ENCODE measurements around the gene METAP1D.
"Not testable (repeated sequence)": the region's sequence is repeated elsewhere in the genome, so short reads cannot be mapped to it uniquely, and the experiment has no call there.

METAP1D gene

DNA sequence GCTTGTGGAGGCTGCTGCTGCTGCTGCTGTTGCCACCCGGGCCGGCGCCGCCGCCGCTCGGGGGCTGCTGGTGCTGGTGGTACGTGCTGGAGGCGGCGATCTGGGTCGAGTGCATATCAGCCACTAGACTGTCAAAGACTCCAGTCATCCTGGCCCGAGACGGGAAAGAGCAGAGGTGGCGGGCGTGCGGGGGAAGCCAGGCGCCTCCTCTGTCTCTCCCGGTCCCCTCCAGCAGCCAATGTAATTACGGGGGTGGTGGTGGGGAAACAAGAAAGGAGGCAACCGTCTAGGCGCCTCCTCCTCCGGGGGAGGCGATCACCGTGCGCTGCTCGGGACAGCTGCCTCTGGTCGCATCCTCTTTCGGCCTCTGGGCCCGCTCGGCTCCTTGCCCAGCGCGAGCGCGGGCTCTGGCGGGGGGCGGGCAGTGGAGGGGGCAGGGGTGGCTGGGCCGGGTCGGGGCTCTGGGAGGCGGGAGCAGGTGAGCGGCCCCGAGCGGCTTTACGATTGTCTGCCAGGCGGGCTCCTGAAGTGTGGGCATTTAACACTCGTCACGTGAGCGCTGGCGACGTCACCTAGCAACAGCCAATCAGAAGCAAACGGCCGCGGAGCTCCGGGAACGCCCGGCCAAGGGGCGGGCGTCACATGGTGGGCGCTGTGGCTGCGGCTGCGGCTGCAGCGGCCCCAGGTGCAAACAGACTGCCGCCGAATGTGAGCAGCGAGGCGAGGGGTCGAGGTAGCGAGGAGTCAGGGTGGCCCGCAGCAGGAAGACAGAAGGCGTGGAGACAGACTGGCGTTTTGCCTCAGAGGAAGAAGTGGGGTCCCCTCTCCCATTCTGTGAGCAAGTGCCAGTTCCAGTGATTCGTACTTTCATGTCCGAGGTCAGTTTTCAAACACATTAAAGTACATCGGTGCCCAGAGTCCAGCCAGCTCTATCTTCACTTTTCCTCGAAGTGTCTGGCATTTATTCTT is 102.9 kb downstream of the METAP1D start, which contains the start of gene DLX2:
DLX2 (minus strand) TSS at position 510 of the 969 bp plus-strand sequence; CDS start at position 148, 362 bp downstream.
- DNase-seq (ENCODE audit: low spot score): peak; percentile 56

DNA sequence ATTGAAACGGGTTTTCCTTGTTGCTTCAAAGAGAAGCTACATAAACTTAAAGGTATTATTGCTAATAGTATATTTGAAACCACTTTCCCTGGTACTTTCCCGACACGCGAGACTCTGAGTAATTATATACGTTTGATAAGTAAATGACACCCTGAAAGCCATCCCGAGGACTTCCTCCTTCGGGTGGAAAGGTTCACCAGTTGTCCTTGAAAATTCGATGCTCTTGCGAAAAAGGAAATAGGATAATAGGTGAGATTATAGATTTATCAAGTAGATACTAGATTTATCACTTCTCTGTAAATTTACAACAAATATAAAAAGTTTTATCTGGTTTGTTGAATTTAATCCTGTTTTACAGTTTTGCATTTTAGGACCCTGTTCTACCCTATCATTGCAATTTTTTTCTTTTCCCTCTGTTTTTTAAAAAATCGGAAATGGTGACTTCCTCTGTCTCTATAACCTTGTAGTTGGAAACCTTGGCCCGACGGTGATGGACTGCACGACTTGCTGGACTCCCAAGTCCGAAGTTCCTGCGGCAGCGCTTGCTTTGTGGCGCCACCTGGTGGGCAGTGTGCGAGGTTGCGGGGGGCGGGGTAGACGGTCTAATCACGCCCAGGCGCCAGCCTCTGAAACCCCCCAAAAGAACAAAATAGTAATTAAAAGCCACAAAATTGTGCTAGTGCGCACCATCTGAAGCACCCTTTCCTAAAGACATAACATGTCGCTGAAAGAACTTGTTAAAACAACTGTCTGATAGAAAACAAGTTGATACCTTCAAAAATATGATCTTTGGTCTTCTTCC is 103.9 kb downstream of the METAP1D start:
- peak; percentile 66 for DNase-seq (ENCODE audit: low spot score)

DNA sequence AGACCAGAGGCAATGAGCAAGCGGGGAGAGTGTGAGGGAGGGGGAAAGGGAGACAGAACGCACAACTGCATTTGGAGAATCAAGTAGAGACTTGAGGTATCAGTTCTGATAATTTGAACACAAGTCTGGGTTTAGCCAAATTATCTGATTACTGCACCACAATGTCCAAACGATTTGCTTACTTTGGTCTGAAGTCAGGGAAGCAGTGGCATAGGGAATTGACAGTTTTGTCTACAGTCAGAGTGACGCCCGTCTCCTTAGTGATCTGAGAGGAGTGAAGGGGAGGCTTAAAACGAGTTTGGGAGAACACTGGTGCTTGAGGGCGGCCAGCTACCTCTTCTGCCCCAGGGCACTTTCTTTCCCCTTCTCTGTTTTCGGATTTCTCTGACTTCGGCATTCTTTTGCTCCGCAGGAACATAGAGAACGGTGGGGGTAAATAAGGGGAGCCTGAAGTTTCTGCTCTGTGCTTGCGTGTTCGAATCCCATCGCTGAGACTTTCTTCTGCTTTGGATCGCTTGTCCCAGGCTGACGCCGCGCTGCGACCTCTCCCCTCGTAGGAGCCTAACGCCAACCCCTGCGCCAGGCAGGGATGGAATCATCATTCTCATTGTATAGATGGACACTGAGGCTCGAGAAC is 105.8 kb downstream of the METAP1D start:
- no peak for DNase-seq (ENCODE audit: low spot score)

DNA sequence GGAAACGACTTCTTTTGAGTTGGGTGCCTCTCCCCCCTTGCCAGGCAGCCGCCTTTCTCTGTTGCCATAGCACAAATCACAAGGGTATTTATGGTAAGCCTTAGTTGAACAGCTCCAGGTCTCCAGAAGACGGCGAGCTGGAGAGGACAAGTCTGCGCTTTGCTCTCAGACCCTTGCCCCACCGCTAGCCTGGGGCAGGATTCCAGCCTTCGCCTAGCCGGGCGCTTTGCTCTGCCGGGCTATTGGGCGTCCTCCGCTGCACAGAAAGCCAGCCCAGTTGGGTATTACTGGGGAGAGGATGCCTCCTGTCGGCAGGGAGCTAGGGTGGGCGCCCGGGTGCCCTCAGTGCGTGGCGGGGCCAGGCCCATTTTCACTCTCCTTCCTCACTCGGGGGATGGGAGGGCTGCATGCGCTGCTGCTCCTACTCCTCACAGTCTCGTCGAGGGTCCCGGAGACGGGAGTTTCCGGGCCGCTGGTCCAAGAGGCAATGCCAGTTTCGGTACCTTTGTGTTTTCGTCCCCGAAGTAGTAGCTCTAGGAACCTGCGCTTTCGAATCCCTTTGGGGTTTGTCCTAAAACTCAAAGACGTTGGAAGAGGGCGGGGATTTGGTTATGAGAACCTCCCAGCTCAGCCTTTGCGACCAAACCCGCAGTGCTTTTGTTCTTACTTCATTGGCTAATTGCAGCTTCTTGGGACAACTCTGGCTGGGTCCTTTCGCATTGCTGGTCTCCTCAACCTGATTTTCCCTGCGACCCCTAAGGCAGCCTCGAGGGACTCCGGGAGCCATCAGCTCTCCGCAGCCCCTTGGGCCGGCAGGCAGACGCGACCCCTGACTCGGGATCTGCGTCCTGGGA is 106.6 kb downstream of the METAP1D start:
- no peak for DNase-seq (ENCODE audit: low spot score)

DNA sequence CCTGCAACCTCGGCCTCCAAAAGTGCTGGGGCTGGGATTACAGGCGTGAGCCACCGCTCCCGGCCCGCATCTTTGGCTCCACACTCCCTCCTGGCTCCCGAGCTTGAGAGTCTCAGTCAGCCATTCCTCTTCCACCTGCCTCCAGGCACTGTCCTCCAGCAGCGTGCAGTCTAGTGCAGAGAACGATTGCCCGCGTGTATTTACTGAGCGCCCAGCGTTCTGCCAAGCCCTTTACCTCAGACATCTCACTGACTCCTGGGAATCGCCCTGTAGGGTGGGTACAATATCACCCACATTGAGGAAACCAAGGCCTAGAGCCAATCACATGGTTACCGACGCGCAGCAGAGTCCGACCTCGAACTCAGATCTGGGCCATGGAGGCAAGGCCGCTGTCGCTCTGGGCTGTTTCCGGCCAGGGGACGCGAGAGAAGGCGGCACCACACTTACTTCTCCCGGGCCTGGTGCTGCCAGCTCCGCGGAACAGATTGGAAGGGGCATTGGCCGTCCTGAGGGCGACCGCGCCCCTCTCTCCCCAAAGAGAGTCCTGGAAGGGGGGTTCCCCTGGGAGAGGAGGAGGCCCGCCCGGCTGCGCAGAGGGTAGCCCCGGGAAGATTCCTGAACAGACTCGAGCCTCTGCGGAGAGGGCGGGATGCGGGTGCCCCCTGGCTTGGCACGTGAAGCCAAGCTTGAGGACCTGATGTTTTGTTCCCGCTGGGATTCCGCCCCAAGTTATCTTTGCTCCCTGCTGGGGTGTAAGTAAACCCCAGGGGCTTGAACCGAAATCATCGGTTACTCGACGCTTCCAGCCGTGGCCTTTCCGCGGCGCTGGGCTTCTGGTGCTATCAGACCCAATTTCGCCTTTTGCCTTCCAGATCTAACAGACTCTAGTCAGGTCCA is 108.2 kb downstream of the METAP1D start:
- DNase-seq (ENCODE audit: low spot score): no peak

DNA sequence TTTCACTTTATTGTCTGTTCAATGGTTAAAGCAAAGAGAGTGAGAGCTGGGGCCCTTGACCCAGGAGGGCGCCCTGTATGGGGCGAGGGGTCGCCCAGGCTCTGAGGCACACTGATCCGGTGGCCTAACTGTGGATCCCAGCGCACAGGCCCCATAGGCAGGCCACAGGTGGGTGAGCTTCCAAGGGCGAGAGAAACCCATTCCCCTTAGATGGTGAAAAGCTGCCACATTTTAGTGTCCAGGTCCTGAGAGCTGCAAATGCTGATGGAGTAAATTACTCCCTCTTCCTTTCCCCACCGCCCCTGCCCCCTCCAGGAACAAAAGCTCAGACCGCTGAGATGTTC is 108.8 kb downstream of the METAP1D start:
- no peak for DNase-seq (ENCODE audit: low spot score)

DNA sequence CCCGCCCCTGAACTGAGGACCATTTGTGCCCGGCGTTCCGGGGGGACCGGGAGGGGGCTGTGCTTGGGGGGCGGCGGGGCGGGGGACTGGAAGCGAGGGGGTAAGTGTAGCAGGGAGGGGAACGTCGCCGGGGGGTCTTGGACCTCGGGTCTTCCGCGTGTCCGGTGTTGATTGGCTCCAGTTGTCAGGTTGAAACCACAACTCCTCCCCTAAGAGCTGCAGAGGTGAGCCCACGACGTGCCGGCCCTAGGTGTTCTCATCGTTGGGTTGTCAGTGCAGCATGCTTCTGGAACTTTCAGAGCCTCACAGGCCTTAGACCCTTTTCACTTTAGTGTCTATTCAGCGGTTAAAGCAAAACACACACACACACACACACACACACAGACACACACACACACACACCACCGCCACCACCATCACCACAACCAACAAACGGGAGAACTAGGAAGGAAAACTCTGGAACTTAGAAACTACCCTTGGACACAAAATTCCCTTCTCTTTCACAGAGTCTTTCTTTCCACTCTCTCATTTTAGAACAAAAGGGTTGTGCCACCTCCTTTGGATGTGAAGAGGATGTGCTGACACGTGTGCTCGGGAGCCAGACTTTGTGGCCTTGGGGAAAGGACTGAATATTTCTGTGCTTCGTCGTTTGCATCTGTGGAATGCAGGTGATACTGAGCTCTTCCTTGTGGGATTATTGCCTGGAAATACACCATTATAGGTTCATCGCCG is 109.7 kb downstream of the METAP1D start:
- DNase-seq (ENCODE audit: low spot score): no peak

DNA sequence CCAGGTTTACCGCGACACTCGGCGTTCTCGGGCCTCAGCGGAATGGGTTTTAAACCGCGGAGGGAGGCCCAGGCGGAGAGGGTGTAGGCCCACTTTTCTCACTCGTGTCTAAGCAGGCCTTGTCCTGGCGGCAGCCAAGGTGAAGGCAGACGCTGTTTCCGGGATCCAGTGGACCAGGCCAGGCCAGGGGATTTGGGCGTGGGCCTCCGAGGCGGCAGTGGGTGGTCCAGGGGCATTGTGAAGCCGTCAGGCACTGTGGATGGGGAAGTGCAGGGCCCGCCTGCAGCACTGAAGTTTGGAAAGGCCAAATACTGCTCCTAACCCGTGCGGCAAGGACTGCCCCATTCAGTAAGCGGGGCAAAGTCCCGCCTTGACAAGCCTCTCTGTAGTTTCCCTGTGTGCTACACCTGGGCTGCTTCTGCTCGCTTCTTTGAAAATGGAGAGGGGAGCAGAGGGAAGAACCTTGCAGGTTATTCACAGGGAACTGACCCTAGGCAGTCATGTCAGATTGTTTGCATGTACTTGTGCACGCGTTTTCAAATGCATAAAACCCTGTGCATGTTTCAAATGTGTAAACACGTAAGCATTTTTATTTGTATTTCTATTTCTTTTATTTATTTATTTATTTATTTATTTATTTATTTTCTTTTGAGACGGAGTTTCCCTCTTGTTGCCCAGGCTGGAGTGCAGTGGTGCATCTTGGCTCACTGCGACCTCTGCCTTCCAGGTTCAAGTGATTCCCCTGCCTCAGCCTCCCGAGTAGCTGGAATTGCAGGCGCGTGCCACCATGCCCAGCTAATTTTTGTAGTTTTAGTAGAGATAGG is 110.4 kb downstream of the METAP1D start:
- DNase-seq (ENCODE audit: low spot score): no peak

DNA sequence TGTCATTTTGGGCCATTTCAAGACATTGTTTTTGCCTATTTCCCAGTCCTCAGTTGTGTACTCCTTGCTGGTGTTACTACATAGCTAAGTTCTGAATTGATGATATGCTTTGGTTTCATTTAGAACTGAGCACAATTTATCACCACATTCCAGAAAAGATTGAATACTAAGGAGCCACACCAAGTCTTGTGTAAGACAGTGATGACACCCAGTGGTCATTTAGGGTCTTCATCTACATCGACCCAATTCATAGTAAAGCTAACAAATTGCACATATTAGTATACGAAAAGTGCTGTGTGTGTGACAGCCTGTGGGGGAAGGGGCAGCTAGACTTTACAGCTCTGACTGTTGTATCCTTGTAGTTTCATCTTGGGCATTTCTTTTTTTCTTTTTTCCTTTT is 113.9 kb downstream of the METAP1D start:
- DNase-seq (ENCODE audit: low spot score): no peak

DNA sequence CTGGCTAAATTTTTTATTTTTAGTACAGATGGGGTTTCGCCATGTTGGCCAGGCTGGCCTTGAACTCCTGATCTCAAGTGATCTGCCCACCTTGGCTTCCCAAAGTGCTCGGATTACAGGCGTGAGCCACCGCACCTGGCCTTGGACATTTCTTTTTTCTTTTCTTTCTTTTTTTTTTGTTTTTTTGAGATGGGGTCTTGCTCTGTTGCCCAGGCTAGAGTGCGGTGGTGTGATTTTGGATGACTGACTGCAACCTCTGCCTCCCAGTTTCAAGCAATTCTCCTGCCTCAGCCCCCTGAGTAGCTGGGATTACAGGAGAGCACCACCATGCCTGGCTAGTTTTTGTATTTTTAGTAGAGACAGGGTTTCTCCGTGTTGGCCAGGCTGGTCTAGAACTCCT is 114.4 kb downstream of the METAP1D start:
- DNase-seq (ENCODE audit: low spot score): not testable (repeated sequence)

DNA sequence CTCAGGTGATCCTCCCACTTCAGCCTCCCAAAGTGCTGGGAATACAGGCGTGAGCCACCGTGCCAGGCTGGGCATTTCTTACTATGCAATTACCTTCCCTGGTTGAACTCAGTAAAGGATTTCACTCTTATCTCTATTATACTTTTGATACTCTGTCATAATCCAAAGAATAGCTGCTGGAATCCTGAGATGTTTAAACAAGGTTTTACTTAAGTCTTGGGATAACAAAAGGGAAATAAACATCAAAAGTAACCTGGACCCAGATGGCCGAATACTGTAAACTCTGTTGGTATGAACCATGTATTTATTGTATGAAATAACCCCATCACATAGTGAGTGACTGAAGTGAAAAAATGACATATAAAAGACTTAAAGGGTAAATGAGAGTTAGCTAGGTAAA is 114.8 kb downstream of the METAP1D start:
- no peak for DNase-seq (ENCODE audit: low spot score)

DNA sequence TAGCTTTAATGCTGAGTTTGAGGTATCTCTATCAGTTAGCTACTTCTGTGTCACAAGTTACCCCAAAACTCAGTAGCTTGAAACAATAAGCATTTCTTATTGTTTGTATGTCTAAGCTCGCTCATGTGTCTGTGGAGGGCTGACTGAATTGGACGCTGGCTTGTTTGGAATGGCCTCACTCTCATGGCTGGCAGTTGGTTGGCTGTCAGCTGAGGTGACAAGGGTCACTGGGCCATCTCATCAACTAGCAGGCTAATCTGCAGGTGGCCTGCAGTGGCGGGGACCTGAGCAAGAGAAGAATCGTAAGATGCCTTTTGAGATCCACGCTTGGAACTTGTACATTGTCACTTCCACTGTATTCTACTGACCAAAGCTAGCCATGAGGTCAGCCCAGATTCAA is 116.4 kb downstream of the METAP1D start:
- no peak for DNase-seq (ENCODE audit: low spot score)

DNA sequence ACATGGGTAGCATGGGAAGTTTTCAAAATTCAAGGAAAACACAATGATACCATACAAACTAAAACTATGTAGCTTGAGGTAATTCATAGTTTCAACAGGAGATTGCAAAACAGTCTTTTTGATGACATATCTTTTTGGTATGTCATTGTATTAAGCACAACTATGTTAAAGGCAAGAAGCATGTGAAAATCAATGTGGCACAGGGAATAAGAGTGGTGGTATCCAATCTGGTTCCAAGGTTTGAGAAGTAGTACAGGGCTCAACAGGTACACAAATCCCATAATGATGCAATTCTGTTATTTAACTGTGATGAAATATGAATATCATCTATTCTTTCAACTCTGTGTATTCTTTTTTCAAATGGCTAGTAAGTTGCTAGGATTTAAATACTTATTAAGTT is 119.3 kb downstream of the METAP1D start:
- DNase-seq (ENCODE audit: low spot score): no peak

DNA sequence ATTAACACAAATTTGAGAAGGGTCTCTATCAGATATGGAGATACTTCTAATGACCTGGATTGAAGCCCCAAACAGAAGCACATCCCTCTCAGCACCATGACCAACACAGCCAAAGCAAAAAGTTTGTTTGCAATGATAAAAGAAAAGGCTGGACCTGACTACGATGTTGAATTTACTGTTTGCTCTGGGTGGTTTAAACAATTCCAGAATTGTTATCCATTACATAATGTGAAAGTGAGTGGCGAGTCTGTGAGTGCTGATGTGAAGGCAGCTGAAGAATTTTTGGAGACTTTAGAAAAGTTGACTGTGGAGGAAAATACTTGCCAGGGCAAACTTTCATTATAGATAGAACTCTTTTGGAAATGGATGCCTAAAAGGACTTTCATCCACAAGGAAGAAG is 120.4 kb downstream of the METAP1D start:
- DNase-seq (ENCODE audit: low spot score): no peak

DNA sequence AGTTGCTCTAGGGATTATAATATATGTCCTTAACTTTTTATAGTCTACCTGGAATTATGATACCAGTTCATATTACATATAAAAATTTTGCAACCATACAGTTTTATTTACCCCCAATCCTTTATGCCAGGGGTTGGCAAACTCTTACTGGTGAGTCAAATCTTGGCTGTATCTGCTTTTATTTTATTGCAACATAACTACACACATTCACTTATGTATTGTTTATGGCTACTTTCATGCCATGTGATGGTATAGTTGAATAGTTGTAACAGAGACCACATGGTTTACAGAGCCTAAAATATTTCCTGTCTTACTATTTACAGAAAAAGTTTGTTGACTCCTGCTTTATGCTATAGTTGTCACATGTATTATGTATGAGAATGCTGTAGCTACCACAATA is 128.7 kb downstream of the METAP1D start:
- DNase-seq (ENCODE audit: low spot score): no peak

DNA sequence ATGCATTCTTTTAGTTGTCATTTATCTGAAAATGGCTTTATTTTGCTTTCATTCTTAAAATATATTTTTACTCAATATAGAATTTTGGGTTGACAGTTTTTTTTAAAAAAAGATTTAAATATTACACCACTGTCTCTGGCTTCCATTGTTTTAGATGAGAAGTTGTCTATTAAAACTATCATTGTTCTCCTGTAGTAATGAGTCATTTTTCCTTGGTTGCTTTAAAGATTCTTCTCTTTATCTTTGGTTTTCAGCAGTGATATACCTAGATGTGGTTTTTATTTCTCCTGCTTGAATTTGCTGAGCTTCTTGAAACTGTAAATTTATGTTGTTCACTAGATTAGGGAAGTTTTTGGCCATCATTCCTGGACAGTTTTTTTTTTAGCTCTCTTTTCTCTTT is 129.7 kb downstream of the METAP1D start:
- no peak for DNase-seq (ENCODE audit: low spot score)
